ENCODE results near the gene LAMC3. TPM values are rescaled to one million over a fixed set of nuclear protein-coding genes. Genes with fewer than 3 reads are reported as not detected.

The LAMC3 gene
- total RNA-seq, 1 donor from 2014 or later = 30.1 TPM

DNA sequence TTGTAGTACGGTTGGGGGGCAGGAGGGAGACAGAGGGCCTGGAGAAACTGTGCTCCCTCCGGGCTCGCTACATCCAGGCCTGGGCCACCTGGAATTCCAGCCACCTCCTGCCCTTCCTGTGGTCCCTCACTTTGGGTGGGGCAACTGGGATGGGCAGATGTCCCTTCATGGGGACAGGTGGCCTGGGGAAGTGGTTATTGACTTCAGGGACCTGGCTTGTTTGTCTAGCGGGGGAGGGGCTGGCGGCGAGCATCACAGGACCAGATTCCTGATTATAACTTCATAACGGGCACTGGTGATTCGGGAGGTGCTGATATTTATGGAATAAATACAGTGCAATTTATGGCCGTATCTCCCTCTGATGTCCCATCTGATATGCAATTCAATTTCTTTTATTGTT is 20.1 kb upstream of the LAMC3 start:
- H3K27ac Mint-ChIP-seq (ENCODE audit: unreplicated experiment) = no peak overlapping the region
- TF ChIP-seq, protein P1, sequence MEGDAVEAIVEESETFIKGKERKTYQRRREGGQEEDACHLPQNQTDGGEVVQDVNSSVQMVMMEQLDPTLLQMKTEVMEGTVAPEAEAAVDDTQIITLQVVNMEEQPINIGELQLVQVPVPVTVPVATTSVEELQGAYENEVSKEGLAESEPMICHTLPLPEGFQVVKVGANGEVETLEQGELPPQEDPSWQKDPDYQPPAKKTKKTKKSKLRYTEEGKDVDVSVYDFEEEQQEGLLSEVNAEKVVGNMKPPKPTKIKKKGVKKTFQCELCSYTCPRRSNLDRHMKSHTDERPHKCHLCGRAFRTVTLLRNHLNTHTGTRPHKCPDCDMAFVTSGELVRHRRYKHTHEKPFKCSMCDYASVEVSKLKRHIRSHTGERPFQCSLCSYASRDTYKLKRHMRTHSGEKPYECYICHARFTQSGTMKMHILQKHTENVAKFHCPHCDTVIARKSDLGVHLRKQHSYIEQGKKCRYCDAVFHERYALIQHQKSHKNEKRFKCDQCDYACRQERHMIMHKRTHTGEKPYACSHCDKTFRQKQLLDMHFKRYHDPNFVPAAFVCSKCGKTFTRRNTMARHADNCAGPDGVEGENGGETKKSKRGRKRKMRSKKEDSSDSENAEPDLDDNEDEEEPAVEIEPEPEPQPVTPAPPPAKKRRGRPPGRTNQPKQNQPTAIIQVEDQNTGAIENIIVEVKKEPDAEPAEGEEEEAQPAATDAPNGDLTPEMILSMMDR (IDR thresholded peaks at IDR 0.05; ENCODE audit: unreplicated experiment) = no peak

DNA sequence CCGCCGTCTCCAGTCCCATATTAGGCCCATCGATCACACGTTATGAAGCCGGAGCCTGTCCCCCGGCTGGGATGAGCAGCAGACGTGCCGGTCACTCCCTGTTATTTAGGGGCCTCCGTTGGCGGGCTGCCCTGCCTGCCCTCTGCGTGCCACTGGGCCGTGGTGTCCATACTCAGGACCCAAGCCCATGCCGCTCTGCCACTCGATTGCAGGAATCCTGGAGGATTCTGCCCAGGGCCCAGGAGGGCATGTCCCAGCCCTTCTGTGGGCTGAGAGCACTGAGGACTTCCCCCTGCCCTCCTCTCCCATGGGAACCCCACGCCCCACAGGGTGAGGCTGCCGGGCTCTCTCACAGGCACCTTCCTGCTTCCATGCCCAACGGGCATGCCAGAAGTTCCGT is 19.6 kb upstream of the LAMC3 start:
- TF ChIP-seq, protein P1 (IDR thresholded peaks at IDR 0.05; ENCODE audit: unreplicated experiment) = no peak
- DNase-seq (ENCODE audit: low spot score) = no peak
- Mint-ChIP-seq H3K36me3 (ENCODE audit: low read depth, unreplicated experiment) (no peaks in the 10 kb centered on the region), H3K4me1 (ENCODE audit: unreplicated experiment) (no peaks in the 10 kb centered on the region), H3K27me3 (ENCODE audit: unreplicated experiment) (peaks cover 11% of the 10 kb centered on the region), H3K9me3 (ENCODE audit: unreplicated experiment) (no peaks in the 10 kb centered on the region), H3K27ac (ENCODE audit: unreplicated experiment) (no peak overlapping the region), H3K4me3 (ENCODE audit: unreplicated experiment) (no peak overlapping the region)

More for the DNA sequence above, 20.1 kb upstream of the LAMC3 start:
- H3K27me3 Mint-ChIP-seq (ENCODE audit: unreplicated experiment) = peaks cover 11% of the 10 kb centered on the region
- no peaks in the 10 kb centered on the region for H3K36me3 Mint-ChIP-seq (ENCODE audit: low read depth, unreplicated experiment)
- no peaks in the 10 kb centered on the region for H3K4me1 Mint-ChIP-seq (ENCODE audit: unreplicated experiment)
- H3K4me3 Mint-ChIP-seq (ENCODE audit: unreplicated experiment) = no peak overlapping the region
- no peak for DNase-seq (ENCODE audit: low spot score)
- H3K9me3 Mint-ChIP-seq (ENCODE audit: unreplicated experiment) = no peaks in the 10 kb centered on the region

DNA sequence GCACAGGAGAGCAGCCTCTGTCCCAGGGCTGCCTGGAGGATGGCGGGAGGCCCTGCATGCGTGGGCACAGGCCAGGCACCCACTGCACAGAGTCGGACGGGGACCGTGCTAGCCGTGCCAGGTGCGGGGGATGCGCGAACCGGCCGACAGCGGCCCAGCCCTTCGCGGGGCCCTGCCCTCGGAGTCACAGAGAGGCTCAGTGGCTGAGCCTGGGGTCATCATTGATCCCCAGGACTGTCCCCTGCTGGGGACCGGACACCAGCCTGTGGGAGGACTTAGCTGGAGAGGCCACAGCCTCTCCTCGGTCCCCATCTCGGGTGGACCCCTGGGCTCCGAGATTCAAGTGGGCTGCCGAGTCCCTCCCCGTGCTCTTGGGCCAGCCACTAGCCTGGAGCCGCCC is 19.1 kb upstream of the LAMC3 start:
- Mint-ChIP-seq H3K4me1 (ENCODE audit: unreplicated experiment) (no peaks in the 10 kb centered on the region), H3K27ac (ENCODE audit: unreplicated experiment) (no peak overlapping the region), H3K36me3 (ENCODE audit: low read depth, unreplicated experiment) (no peaks in the 10 kb centered on the region), H3K9me3 (ENCODE audit: unreplicated experiment) (no peaks in the 10 kb centered on the region), H3K4me3 (ENCODE audit: unreplicated experiment) (no peak overlapping the region), H3K27me3 (ENCODE audit: unreplicated experiment) (peaks cover 13% of the 10 kb centered on the region)
- TF ChIP-seq, protein P1 (IDR thresholded peaks at IDR 0.05; ENCODE audit: unreplicated experiment) = no peak
- no peak for DNase-seq (ENCODE audit: low spot score)

DNA sequence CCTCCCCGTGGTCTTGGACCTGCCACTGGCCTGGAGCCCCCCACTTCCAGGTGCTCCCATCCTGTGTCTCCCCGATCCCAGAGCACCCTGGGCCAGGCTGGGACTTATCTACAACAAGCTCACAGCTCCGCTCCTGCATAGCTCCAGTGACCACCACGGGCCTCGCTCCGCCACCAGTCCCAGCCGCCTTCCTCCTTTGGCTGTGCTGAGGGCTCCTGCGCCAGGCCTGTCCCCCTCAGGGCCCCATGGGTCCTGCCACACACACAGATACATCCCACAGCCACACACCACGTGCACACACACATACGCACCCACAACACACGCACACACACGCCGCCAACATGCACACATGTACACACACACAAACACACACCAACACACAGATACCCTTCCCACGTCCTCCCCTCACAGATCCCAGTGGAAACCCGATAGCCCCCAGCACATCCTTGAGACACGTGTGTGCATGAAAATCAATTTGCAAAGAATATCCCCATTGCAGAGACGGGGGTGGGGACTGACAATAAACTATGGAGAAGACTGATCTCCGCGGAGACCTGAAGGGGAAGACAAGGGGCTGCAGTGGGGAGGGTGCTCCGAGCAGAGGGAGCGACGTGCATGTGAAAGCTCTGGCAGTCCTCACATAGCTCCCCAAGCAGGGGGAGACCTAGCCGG is 18.5 kb upstream of the LAMC3 start:
- Mint-ChIP-seq H3K9me3 (ENCODE audit: unreplicated experiment) (no peaks in the 10 kb centered on the region), H3K27me3 (ENCODE audit: unreplicated experiment) (peaks cover 19% of the 10 kb centered on the region), H3K36me3 (ENCODE audit: low read depth, unreplicated experiment) (no peaks in the 10 kb centered on the region), H3K4me1 (ENCODE audit: unreplicated experiment) (no peaks in the 10 kb centered on the region), H3K27ac (ENCODE audit: unreplicated experiment) (no peak overlapping the region), H3K4me3 (ENCODE audit: unreplicated experiment) (no peak overlapping the region)
- TF ChIP-seq, protein P1 (IDR thresholded peaks at IDR 0.05; ENCODE audit: unreplicated experiment) = no peak
- no peak for DNase-seq (ENCODE audit: low spot score)

DNA sequence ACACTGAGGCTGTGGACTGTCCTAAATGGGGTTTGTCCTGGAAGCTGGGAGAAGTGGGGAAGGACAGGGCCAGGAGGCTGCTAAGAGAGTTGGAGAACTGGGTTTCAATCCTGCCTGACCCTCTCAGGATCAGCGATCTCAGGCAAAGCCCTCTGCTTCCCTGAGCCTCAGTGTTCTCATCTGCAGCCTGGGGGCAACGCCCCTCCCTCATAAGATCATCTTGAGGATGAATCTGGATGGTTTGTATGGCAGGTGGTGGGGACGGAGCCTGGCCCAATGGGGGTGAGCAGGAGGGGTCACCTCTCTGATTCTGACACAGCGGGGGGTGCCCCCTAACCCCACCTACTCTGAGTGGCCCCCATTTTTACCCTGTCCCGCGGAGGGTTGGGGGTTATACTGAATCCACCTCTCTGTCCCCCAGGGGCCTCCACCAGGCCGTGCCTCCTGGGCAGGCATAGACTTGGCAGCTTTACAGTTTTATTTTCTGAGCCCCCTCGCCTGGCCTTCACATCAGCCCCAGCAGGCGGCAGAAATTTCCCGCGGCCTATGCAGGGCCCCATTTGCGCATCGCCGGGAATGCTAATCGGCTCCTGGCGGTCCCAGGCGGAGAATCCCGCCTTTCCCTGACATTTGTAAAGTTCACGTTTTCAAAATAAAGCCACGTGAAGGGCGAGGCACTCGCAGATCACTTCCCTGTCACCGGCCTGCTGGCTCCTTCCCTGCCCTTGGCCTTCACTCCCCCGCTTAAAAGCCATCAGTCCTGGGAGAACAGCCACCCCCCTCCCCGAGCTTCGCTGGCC is 17.8 kb upstream of the LAMC3 start:
- Mint-ChIP-seq H3K36me3 (ENCODE audit: low read depth, unreplicated experiment) (no peaks in the 10 kb centered on the region), H3K9me3 (ENCODE audit: unreplicated experiment) (no peaks in the 10 kb centered on the region), H3K4me3 (ENCODE audit: unreplicated experiment) (no peak overlapping the region), H3K27me3 (ENCODE audit: unreplicated experiment) (peaks cover 19% of the 10 kb centered on the region), H3K4me1 (ENCODE audit: unreplicated experiment) (no peaks in the 10 kb centered on the region), H3K27ac (ENCODE audit: unreplicated experiment) (no peak overlapping the region)
- TF ChIP-seq, protein P1 (IDR thresholded peaks at IDR 0.05; ENCODE audit: unreplicated experiment) = no peak
- DNase-seq (ENCODE audit: low spot score) = no peak
